Measurements from ENCODE around the gene TMED8. TPM values are rescaled to one million over a fixed set of nuclear protein-coding genes. Genes with fewer than 3 reads are reported as not detected.

Gene TMED8
- total RNA-seq, 5 donors from 2014 or later (not counting 1 experiment from before 2014, with no cell fraction given), result 6.6 to 8.9 (median 7.5) TPM

DNA sequence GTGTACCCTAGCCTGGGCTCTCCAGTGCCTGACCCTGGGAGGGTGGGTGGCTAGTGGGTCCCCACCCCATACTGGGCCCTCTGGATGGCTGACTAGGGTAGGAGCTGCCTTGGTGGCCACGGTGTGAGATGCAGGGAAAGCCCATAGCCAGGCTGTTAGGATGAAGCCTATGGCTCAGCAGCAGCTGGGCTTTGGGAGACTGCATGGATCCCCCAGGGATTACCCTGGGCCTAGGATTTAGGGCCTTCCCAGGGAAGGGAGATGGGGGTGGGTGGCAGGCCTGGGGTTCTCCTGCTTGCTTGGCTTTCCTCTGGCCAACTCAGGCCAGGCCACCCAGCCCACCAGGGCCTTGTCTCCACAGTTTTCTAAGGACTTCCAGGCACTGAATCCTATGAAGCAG lies 49.8 kb downstream of the TMED8 start:
- no peak overlapping the region for H3K27ac Mint-ChIP-seq
- 100% methylated on average over 1 of the region's 1 CpG for WGBS (ENCODE audit: insufficient coverage)
- H3K4me1 Mint-ChIP-seq, result peaks cover 5 to 6% (median 6%) of the 10 kb centered on the region in 3 donors
- H3K27ac ChIP-seq (ENCODE audit: low read length), result no peak overlapping the region
- peaks cover 0 to 6% of the 10 kb centered on the region in 2 experiments for H3K4me1 ChIP-seq (ENCODE audit: control insufficient read depth in 1 of 2, extremely low read depth in 1 of 2, insufficient read depth in 2 of 2, low read length in 2 of 2)
- H3K4me3 ChIP-seq (ENCODE audit: control insufficient read depth in 1 of 2, extremely low read depth in 1 of 2, low read length in 1 of 2), result no peak overlapping the region
- DNase-seq (no peak), ATAC-seq (replicated peaks in 1 of 4) (no peak)
- no peaks in the 10 kb centered on the region for H3K36me3 ChIP-seq (ENCODE audit: control insufficient read depth in 2 of 2, extremely low read depth in 1 of 2, insufficient read depth in 1 of 2, low read length in 1 of 2)
- no peaks in the 10 kb centered on the region for H3K36me3 Mint-ChIP-seq
- ChIA-PET CTCF (no interaction called here), POLR2A (no interaction called here)
- H3K27me3 Mint-ChIP-seq, result no peaks in the 10 kb centered on the region
- H3K9me3 ChIP-seq, result no peaks in the 10 kb centered on the region
- H3K27me3 ChIP-seq (replicated peaks in 1 of 2; ENCODE audit: control insufficient read depth in 2 of 2, extremely low read depth in 1 of 2, insufficient read depth in 2 of 2, low read length in 1 of 2), result no peaks in the 10 kb centered on the region
- no peaks in the 10 kb centered on the region for H3K9me3 Mint-ChIP-seq
- no peak overlapping the region for H3K4me3 Mint-ChIP-seq

DNA sequence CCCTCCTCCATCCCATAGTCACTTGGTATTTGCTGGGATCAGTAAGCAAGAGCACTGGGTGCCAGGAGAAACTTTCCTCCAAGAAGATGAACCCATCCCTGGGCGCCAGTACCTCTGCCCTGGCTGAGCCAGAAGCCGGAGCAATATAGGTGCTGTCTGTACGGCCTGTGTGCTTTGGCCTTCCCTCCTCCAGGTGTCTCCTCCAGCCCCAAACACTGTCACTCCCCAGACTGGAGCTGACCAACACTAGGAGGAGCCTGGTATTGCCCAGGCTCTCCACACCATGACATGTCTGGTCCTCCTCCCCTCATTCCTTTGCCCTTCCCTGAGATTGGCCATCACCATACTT lies 51.2 kb downstream of the TMED8 start:
- Mint-ChIP-seq H3K36me3 (no peaks in the 10 kb centered on the region), H3K27me3 (no peaks in the 10 kb centered on the region), H3K27ac (no peak overlapping the region), H3K9me3 (no peaks in the 10 kb centered on the region), H3K4me1 (peaks cover 9 to 11% (median 11%) of the 10 kb centered on the region in 3 donors), H3K4me3 (no peak overlapping the region)
- WGBS (ENCODE audit: insufficient coverage), result 100% methylated on average over 2 of the region's 3 CpGs
- Histone ChIP-seq H3K4me1 (ENCODE audit: control insufficient read depth in 1 of 2, extremely low read depth in 1 of 2, insufficient read depth in 2 of 2, low read length in 2 of 2) (peaks cover 2 to 10% of the 10 kb centered on the region in 2 experiments), H3K27me3 (replicated peaks in 1 of 2; ENCODE audit: control insufficient read depth in 2 of 2, extremely low read depth in 1 of 2, insufficient read depth in 2 of 2, low read length in 1 of 2) (no peaks in the 10 kb centered on the region), H3K4me3 (ENCODE audit: control insufficient read depth in 1 of 2, extremely low read depth in 1 of 2, low read length in 1 of 2) (no peak overlapping the region), H3K9me3 (no peaks in the 10 kb centered on the region), H3K36me3 (ENCODE audit: control insufficient read depth in 2 of 2, extremely low read depth in 1 of 2, insufficient read depth in 1 of 2, low read length in 1 of 2) (no peaks in the 10 kb centered on the region), H3K27ac (ENCODE audit: low read length) (no peak overlapping the region)
- ATAC-seq (replicated peaks in 1 of 4) (no peak), DNase-seq (no peak)
- POLR2A ChIA-PET, result no interaction called here
- CTCF ChIA-PET, result no interaction called here

DNA sequence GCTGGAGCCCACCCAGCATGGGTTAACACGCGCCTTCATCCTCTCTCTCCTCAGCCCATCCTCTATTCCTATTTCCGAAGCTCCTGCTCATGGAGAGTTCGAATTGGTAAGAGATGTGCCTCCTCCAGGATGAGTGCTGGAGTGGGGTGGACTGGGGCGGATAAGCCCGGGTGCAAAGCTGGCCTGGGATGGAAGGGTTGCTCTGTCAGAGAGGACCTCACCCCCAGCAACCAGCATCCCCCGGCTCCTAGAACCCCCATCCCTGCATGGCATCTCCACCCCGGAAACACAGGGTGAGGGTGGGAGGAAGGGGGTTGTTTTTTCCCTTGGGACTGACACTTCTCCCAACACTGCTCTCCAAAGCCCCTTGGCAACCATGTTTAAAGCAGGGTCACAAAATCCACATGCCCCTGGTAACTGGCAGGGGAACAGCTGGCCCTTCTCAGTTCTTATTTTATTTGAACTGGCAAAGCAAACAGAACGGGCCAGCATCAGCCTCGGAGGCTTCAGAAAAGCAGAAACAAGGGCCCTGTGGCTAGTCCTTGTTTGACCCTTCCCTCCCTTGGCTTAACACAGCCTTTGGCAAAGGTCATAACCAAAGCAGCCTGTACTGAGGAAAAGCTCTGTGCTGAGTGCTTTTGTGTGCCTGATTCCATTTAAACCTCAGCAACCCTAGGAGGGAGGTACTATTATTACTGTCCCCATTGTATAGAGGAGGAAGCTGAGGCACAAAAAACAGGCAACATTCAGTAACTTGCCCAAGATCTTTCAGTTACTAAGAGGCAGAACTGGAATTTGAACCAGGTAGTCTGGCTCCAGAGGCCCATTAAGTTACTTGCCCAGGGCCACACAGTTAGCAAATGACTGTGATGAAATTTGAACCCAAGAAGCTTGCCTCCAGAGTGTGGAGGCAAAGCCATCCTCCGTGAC lies 51.8 kb downstream of the TMED8 start:
- WGBS (ENCODE audit: insufficient coverage), result 90% methylated on average over 3 of the region's 11 CpGs
- DNase-seq (no peak), ATAC-seq (replicated peaks in 1 of 4) (no peak)
- CTCF ChIA-PET, result interaction anchor here in 1 of 2 donors (0.6 kb wide), 1 partner anchor 12 kb away, joined by 4 read pairs; no protein-coding TSS in a partner anchor
- H3K9me3 ChIP-seq, result no peaks in the 10 kb centered on the region
- no peak overlapping the region for H3K4me3 Mint-ChIP-seq
- peaks cover 2 to 11% of the 10 kb centered on the region in 2 experiments for H3K4me1 ChIP-seq (ENCODE audit: control insufficient read depth in 1 of 2, extremely low read depth in 1 of 2, insufficient read depth in 2 of 2, low read length in 2 of 2)
- no peaks in the 10 kb centered on the region for H3K9me3 Mint-ChIP-seq
- no peak overlapping the region for H3K4me3 ChIP-seq (ENCODE audit: control insufficient read depth in 1 of 2, extremely low read depth in 1 of 2, low read length in 1 of 2)
- no peaks in the 10 kb centered on the region for H3K36me3 Mint-ChIP-seq
- H3K27ac ChIP-seq (ENCODE audit: low read length), result no peak overlapping the region
- POLR2A ChIA-PET, result no interaction called here
- H3K36me3 ChIP-seq (ENCODE audit: control insufficient read depth in 2 of 2, extremely low read depth in 1 of 2, insufficient read depth in 1 of 2, low read length in 1 of 2), result no peaks in the 10 kb centered on the region
- no peaks in the 10 kb centered on the region for H3K27me3 Mint-ChIP-seq
- peaks cover 10 to 13% (median 12%) of the 10 kb centered on the region in 3 donors for H3K4me1 Mint-ChIP-seq
- no peak overlapping the region for H3K27ac Mint-ChIP-seq
- H3K27me3 ChIP-seq (replicated peaks in 1 of 2; ENCODE audit: control insufficient read depth in 2 of 2, extremely low read depth in 1 of 2, insufficient read depth in 2 of 2, low read length in 1 of 2), result no peaks in the 10 kb centered on the region

DNA sequence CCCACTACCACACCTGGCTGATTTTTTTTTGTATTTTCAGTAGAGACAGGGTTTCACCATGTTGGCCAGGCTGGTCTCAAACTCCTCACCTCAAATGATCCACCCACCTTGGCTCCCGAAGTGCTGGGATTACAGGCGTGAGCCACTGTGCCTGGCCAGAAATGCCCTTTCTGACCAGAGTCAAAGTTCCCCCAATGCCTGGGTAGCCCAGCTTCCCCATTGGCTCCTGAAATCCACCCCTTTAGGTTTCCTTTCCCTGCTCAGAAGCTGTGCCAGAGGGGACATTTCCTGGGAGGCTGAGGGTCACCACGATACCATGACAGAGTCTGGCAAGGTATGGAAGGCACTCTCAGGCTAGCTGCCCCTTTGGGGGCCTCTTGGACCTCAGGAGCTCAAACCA lies 52.6 kb downstream of the TMED8 start:
- Histone ChIP-seq H3K27ac (ENCODE audit: low read length) (no peak overlapping the region), H3K4me3 (ENCODE audit: control insufficient read depth in 1 of 2, extremely low read depth in 1 of 2, low read length in 1 of 2) (no peak overlapping the region), H3K27me3 (replicated peaks in 1 of 2; ENCODE audit: control insufficient read depth in 2 of 2, extremely low read depth in 1 of 2, insufficient read depth in 2 of 2, low read length in 1 of 2) (no peaks in the 10 kb centered on the region), H3K9me3 (no peaks in the 10 kb centered on the region), H3K4me1 (ENCODE audit: control insufficient read depth in 1 of 2, extremely low read depth in 1 of 2, insufficient read depth in 2 of 2, low read length in 2 of 2) (peaks cover 2 to 13% of the 10 kb centered on the region in 2 experiments), H3K36me3 (ENCODE audit: control insufficient read depth in 2 of 2, extremely low read depth in 1 of 2, insufficient read depth in 1 of 2, low read length in 1 of 2) (no peaks in the 10 kb centered on the region)
- peaks cover 14 to 19% (median 18%) of the 10 kb centered on the region in 3 donors for H3K4me1 Mint-ChIP-seq
- ATAC-seq (replicated peaks in 1 of 4) (no peak), DNase-seq (no peak)
- WGBS (ENCODE audit: insufficient coverage), result 83% methylated on average over 1 of the region's 3 CpGs
- POLR2A ChIA-PET, result no interaction called here
- H3K36me3 Mint-ChIP-seq, result no peaks in the 10 kb centered on the region
- no peak overlapping the region for H3K27ac Mint-ChIP-seq
- H3K27me3 Mint-ChIP-seq, result no peaks in the 10 kb centered on the region
- no peaks in the 10 kb centered on the region for H3K9me3 Mint-ChIP-seq
- no peak overlapping the region for H3K4me3 Mint-ChIP-seq
- CTCF ChIA-PET, result no interaction called here

DNA sequence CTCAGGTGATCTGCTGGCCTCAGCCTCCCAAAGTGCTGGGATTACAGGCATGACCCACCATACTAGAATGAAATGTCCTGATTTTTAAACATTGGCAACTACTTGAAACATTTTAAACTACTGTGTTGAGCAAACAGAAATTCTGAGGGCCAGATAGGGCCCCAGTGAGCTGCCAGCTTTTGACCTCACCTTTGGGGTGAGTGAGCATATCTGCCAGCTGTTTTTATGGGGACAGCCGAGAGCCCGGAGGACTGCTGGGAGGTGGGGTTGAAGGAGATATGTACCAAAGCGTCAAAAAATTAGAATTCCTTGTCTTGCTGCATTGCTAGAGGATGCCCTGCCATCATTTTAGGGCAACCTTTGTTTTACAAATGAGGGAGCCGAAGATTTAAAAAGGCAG lies 53.3 kb downstream of the TMED8 start:
- Mint-ChIP-seq H3K4me3 (no peak overlapping the region), H3K27ac (no peak overlapping the region), H3K36me3 (no peaks in the 10 kb centered on the region), H3K27me3 (no peaks in the 10 kb centered on the region), H3K9me3 (no peaks in the 10 kb centered on the region), H3K4me1 (peaks cover 14 to 21% (median 19%) of the 10 kb centered on the region in 3 donors)
- DNase-seq (no peak), ATAC-seq (replicated peaks in 1 of 4) (no peak)
- no peaks in the 10 kb centered on the region for H3K27me3 ChIP-seq (replicated peaks in 1 of 2; ENCODE audit: control insufficient read depth in 2 of 2, extremely low read depth in 1 of 2, insufficient read depth in 2 of 2, low read length in 1 of 2)
- H3K4me1 ChIP-seq (ENCODE audit: control insufficient read depth in 1 of 2, extremely low read depth in 1 of 2, insufficient read depth in 2 of 2, low read length in 2 of 2), result peaks cover 2 to 13% of the 10 kb centered on the region in 2 experiments
- no peaks in the 10 kb centered on the region for H3K9me3 ChIP-seq
- WGBS (ENCODE audit: insufficient coverage), result 100% methylated on average over 1 of the region's 4 CpGs
- no peaks in the 10 kb centered on the region for H3K36me3 ChIP-seq (ENCODE audit: control insufficient read depth in 2 of 2, extremely low read depth in 1 of 2, insufficient read depth in 1 of 2, low read length in 1 of 2)
- no peak overlapping the region for H3K27ac ChIP-seq (ENCODE audit: low read length)
- ChIA-PET CTCF (interaction anchor here in 1 of 2 donors (0.7 kb wide), 1 partner anchor 45 kb away, joined by 5 read pairs; no protein-coding TSS in a partner anchor), POLR2A (no interaction called here)
- no peak overlapping the region for H3K4me3 ChIP-seq (ENCODE audit: control insufficient read depth in 1 of 2, extremely low read depth in 1 of 2, low read length in 1 of 2)

- CTCF ChIA-PET, result no interaction called here
- POLR2A ChIA-PET, result interaction anchor here in 1 of 2 donors (0.6 kb wide), 1 partner anchor 387 kb away, joined by 3 read pairs; no protein-coding TSS in a partner anchor
- Histone ChIP-seq H3K9me3 (no peaks in the 10 kb centered on the region), H3K4me1 (ENCODE audit: control insufficient read depth in 1 of 2, extremely low read depth in 1 of 2, insufficient read depth in 2 of 2, low read length in 2 of 2) (peaks cover 2 to 13% of the 10 kb centered on the region in 2 experiments), H3K36me3 (ENCODE audit: control insufficient read depth in 2 of 2, extremely low read depth in 1 of 2, insufficient read depth in 1 of 2, low read length in 1 of 2) (no peaks in the 10 kb centered on the region), H3K27me3 (replicated peaks in 1 of 2; ENCODE audit: control insufficient read depth in 2 of 2, extremely low read depth in 1 of 2, insufficient read depth in 2 of 2, low read length in 1 of 2) (no peaks in the 10 kb centered on the region), H3K4me3 (ENCODE audit: control insufficient read depth in 1 of 2, extremely low read depth in 1 of 2, low read length in 1 of 2) (no peak overlapping the region), H3K27ac (ENCODE audit: low read length) (no peak overlapping the region)
- 100% methylated on average over 2 of the region's 5 CpGs for WGBS (ENCODE audit: insufficient coverage)
- no peak overlapping the region for H3K27ac Mint-ChIP-seq
- no peak for DNase-seq
- peaks cover 14 to 21% (median 19%) of the 10 kb centered on the region in 3 donors for H3K4me1 Mint-ChIP-seq
- H3K9me3 Mint-ChIP-seq, result no peaks in the 10 kb centered on the region
- no peaks in the 10 kb centered on the region for H3K27me3 Mint-ChIP-seq
- H3K36me3 Mint-ChIP-seq, result no peaks in the 10 kb centered on the region
- H3K4me3 Mint-ChIP-seq, result peak overlapping the region in 1 of 3 donors; percentile 96
- no peak for ATAC-seq (replicated peaks in 1 of 4)
Measured at GRCh38 chr14:77322951-77323350, 53.9 kb downstream of the TMED8 start.

Data from T-cell (primary cell).